HK-2 (cell line): ENCODE data around the gene AHCTF1.

Source experiments
- DNase-seq: peaks from one replicate; pipeline ENCODE4 v3.0.0-alpha.2; 2018; ENCODE audit not compliant: unreplicated experiment

The AHCTF1 gene, protein sequence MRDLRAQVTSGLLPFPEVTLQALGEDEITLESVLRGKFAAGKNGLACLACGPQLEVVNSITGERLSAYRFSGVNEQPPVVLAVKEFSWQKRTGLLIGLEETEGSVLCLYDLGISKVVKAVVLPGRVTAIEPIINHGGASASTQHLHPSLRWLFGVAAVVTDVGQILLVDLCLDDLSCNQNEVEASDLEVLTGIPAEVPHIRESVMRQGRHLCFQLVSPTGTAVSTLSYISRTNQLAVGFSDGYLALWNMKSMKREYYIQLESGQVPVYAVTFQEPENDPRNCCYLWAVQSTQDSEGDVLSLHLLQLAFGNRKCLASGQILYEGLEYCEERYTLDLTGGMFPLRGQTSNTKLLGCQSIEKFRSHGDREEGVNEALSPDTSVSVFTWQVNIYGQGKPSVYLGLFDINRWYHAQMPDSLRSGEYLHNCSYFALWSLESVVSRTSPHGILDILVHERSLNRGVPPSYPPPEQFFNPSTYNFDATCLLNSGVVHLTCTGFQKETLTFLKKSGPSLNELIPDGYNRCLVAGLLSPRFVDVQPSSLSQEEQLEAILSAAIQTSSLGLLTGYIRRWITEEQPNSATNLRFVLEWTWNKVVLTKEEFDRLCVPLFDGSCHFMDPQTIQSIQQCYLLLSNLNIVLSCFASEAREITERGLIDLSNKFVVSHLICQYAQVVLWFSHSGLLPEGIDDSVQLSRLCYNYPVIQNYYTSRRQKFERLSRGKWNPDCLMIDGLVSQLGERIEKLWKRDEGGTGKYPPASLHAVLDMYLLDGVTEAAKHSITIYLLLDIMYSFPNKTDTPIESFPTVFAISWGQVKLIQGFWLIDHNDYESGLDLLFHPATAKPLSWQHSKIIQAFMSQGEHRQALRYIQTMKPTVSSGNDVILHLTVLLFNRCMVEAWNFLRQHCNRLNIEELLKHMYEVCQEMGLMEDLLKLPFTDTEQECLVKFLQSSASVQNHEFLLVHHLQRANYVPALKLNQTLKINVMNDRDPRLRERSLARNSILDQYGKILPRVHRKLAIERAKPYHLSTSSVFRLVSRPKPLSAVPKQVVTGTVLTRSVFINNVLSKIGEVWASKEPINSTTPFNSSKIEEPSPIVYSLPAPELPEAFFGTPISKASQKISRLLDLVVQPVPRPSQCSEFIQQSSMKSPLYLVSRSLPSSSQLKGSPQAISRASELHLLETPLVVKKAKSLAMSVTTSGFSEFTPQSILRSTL (N-terminal part only)

DNA sequence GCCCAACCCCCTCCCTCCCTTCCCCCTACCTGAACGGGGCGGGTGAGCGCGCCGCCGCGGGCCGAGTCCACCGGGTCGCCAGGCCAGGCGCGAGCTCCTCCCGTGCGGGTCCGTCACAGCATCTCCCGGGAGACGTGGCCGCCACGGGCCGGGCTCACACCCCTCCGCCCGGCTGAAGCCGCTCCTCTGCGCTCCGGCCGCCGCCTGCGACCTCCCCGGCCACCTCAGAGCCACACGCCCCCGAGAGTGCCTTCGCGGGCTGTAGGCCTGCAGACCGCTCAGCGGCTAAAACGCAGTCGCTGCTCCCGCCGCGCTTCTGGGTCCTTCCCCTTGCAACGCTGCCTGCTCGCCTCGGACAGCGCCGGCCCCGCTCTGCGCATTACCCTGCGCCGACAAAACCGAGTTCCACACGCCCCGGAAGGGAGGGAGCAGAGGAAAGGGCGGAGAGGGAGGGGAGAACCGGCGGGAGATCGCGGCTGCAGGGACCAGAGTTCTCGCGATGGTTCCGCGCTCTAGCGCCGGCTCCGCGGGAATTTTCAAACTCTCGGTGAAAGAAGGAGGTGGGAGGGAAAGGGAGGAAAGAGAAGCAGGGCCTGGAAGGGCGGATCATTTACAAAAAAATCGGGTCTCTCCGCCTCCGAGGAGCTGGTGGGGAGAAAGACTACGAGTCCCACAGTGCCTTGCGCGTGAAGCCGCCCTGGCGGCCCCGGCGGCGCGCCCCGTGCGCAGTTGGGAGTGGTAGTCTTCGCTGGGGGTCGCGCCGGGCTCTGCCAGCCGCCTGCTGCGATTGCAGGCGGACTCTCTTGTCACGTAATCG, at the start of gene AHCTF1:
AHCTF1 (minus strand) TSS at position 400 of the 817 bp plus-strand sequence. CDS start 13,578 bp downstream, outside the sequence.
- peak; percentile 100 for DNase-seq

DNA sequence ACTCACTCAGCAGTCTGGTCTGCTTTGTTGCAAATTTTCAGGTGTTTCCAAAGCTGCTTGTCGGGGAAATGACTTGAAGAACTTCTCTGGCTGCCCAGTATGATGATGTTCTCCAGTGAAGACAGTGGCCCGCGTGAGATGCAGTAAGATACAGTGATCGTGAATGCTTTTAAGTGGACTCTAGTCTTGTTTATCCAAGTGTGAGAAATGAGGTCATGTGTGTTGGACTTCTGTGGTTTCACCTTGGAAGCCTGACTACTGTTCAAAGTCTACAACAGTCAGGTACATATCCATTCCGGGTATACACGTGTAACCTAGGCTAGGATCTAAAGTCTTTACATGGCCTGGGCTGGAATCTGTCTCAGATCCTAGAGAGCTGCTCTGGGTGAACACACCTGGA, 47.0 kb upstream of the AHCTF1 start:
- no peak for DNase-seq

DNA sequence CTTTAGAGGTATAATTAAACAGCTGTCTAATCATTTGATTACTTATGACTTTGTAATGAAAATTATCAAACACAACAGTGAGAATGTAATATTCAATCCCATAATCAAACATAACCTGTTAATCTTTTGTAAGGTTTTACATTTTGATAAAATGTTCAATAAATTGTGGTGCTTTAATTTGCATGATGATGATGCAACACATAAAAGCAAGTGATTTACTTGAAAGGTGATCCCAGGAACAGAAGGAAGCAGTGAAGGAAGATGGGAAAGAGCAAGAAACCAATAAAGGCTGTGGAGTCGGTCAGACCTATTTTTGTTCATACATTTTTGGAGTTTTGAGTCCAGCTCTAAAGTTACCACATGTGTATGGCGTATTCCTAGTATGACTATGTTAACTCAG, 46.5 kb upstream of the AHCTF1 start:
- no peak for DNase-seq

DNA sequence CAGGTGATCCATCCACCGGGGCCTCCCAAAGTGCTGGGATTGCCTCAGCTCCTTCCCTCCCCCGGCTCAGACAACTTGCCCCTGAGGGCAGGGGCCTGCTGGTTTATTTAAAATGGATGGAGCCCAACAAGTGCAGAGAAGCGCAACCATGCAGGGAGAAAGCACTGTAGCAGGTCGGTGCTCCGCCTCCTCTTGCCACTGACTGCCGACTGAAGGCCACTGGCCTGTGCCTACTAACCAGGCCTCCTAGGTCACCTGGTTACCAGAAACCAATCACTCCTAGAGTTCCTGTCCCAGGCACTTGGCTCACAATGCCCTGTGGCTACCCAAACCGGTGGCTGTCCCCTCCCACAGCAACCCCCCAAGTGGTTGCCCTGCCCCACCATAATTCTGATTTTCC, 40.2 kb upstream of the AHCTF1 start:
- no peak for DNase-seq

DNA sequence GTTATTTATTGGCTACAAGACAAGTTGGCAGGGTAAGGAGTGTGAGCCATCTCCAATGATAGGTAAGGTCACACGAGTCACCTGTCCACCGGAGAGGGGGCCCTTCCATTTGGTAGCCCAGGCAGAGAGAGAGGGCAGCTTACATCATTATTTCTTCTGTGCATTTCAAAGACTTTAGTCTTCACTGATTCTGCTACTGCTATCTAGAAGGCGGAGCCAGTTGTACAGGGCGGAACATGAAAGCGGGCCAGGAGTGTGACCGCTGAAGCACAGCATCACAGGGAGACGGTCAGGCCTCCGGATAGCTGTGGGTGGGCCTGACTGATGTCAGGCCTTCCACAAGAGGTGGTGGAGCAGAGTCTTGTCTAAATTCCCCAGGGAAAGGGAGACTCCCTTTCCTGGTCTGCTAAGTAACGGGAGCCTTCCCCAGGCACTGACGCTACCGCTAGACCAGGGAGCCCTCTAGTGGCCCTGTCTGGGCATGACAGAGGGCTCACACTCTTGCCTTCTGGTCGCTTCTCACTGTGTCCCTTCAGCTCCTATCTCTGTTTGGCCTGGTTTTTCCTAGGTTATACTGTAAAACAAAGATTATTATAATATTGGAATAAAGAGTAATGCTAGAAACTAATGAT, 39.5 kb upstream of the AHCTF1 start:
- no peak for DNase-seq

DNA sequence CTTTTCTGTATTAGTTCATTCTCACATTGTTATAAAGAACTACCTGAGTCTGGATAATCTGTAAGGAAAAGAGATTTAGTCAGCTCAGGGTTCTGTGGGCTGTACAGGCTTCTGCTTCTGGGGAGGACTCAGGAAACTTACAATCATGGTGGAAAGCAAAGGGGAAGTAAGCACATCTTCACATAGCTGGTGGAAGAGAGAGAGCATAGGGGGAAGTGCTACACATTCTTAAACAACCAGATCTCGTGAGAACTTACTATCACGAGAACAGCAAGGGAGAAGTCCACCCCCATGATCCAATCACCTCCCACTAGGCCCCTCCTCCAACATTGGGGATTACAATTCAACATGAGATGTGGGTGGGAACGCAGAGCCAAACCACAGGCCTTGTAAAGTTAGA, 37.9 kb upstream of the AHCTF1 start:
- no peak for DNase-seq

DNA sequence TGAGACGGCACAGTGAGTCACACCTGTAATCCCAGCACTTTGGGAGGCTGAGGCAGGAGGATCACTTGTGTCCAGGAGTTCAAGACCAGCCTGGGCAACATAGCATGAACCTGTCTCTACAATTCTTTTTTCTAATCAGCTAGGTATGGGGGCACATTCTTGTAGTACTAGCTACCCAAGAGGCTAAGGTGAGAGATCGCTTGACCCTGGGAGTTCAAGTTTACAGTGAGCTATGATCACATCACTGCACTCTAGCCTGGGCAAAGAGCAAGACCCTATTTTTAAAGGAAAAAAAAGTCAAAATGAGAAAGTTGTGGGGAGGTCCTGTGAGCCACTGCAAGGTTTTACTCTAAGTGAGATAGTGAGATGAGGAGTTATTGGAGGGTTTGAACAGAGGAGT, 34.8 kb upstream of the AHCTF1 start:
- no peak for DNase-seq

DNA sequence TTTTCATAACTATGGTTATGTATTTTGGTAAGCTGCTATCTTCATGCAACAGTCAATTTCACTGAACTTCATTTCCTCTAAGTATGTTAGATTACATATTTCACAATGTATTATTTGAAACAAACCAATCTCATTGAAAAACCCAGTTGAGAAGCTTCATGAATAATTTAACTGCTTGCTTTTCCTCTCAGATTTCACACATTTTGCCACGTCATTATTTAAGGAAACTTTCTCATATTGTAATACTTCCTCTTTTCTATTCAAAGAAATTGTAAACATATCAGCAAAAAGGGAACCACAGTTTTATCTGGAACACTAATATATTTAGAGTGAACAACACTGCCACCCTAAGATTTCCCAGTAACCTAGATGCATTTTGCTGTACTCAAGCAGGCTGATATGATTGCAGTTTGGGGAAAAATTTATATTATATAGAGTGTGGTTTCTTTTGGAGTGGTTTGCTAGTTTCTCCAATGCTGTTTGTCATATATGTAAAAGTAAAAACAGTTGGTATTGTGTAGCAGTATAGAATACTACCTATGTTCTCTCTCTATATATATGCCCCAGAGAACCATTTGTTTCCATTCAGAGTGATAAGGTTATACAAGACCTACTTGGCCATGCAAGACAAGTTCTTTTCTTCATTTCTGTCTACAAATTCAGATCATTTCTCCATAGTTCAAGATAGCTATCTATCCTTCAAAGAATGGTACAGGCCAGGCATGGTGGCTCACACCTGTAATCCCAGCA, 28.4 kb upstream of the AHCTF1 start:
- no peak for DNase-seq

DNA sequence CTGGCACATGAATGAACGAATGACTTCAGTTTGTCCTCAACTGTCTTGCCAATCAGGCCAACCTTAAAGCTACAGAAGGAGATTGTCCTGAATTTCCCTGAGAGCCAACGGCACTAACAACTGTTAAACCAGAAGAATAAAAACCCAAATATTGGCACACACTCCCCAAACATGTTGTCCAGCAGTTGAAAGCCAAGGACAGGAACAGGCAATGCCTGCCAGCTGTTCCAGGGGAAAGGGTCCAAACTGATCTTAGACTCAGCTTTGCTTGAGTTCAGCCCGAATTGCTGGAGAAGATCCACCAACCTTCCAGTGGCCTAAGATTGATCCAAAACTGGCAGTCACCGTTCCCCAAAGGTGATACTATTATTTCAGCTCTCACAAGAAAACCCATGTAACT, 22.4 kb upstream of the AHCTF1 start:
- DNase-seq: no peak

DNA sequence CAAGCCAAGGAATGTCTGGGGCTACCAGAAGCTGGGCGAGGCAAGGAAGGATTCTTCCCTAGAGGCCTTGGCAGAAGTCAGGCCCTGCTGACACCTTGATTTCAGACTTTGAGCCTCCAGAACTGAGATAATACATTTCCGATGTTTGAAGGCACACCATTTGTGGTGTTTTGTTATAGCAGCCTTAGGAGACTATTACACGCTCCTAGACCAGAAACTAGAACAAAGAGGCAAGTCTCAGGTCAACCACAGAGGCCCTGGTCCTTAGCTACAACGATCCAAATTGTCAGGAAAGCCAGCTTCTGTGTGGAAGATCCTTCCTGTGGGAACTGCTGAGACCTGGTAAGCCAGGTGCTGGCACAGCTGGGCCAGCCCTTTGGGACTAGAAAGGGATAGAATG, 19.7 kb upstream of the AHCTF1 start:
- no peak for DNase-seq

DNA sequence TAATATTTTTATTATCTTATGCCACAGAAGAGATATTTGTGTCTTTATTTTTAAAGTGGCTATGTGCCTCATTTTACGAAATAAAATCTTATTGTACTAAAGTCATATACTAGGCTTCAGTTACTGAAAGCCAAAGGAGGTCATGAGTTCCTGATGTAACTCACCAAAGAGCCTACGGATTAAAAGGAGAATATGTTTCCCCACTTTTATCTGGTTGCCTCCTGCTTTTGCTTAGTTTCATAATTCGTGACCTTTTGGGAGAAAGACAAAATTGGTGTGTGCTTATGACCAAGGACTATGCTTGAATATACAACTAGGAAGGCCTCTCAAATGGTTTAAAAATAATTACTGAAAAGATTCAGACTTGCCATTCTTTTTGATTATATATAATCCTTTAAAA, 18.2 kb upstream of the AHCTF1 start:
- no peak for DNase-seq

DNA sequence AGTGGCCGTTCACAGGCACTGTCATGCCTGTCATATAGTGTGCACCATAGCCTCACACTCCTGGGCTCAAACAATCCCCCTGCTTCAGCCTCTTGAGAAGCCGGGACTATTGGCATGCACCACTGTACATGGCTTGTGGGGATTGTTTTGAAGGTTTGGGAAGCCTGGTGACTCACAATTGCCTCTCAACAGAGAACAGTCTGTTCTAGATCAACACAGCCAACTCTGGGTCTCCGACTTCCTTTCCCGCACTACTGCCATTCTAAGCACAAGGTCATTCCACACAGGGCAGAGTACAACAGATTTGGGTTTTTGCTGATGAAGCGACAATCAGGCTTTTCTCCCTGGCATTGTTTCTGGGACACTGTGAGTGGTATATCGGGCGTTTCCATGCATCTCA, 15.5 kb upstream of the AHCTF1 start:
- DNase-seq: no peak

DNA sequence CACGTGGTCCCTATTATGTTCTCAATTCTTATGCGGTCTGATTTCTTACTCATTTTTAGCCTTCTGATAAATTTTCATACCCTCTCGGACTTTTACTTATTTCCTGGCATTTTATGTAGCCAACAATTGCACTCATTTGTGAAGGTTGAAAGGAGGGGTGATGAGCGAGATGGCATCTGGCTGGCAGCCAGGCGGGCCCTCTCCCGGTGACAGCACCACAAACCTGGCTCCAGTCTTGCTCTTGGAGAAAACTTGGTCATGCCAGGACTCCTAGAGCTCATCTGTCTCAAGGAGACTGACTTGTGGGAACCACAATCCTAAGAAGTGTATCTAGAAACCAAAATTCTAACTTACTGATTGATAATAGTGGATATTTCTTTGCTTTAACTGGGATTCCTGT, 14.6 kb upstream of the AHCTF1 start:
- no peak for DNase-seq

DNA sequence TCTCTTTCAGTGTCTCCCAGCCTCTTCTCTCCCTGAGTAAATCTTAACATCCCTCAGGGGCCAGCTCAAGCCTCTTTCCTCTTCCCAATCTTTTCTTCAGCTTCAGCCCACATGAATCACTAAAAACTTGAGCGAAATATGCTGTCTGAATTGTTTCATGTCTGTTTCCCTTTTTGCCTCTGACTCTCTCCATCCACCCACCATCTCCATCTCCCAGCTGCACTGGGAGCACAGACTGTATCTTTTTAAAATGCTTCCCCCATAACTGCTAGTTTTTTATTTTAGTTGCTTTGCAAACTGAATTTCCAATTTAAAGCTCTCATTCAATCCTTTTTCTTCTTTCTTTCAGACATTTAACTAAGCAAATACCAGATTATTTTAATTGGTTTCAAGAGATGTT, 3.0 kb upstream of the AHCTF1 start:
- DNase-seq: no peak

DNA sequence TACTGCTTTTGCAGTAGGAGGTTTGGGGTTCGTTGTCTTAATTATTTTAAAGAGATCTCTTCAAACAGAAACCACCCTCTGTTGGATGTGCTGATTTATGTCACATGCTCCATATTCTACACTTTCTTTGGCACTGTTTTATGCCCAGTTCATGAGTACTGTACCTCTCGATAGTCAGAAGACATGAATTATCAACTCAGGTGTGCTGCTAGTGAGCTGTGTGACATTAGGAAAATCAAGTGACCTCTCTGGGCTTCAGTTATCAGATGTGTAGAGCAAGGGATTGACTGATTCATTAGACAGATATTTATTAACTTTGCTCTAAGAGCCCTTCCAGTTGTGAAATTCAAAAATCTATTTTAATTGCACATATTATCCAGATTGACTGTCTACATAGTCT, 2.1 kb upstream of the AHCTF1 start:
- no peak for DNase-seq

DNA sequence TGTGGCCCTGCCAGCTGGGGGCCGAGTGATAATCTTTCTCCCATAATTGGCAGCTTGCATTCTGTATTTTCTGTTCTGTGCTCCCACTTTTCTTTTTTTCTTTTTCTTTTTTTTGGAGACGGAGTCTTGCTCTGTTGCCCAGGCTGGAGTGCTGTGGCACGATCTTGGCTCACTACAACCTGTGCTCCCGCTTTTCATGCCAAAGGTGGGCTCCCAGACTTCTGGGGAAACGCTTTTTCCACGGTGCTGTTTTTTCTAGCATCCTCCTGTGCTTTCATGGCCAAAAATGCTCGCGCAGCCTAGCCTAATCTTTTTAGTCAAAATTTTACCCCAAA, 585 bp upstream of the AHCTF1 start:
- DNase-seq: no peak

DNA sequence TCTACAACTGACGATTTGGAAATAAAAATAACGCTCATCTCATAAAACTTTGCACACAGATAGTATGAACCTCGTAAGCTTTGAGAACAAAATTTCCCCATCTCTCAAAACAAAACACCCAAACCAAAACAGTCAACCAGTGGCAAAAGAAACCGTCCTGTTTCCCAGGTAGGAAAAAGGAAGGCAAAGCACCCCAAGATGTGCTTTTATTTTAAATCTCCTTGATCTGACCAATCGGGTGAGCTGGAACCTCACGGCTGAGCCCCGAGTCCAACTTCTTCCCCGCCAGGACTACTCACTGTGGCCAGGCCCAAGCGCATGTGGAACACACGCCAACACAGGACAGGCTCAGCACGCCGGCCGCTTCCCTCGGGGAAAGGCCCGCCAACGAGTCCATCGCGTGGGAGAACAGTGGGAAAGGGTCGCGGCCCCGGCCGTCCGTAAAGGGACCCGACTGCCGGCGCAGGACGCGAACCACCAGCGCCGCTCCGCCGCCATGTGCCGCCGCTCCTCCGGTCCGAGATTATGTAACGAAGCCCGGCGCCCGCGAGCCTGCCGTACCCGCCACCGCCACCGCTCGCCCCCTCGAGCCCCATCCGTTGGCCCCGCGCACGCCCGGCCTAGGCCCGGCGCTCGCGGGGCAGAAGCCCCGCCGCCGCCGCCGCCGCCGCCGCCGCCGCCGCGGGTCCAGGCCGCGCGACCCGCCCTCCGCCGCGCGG, 759 bp downstream of the AHCTF1 start:
- peak; percentile 70 for DNase-seq

DNA sequence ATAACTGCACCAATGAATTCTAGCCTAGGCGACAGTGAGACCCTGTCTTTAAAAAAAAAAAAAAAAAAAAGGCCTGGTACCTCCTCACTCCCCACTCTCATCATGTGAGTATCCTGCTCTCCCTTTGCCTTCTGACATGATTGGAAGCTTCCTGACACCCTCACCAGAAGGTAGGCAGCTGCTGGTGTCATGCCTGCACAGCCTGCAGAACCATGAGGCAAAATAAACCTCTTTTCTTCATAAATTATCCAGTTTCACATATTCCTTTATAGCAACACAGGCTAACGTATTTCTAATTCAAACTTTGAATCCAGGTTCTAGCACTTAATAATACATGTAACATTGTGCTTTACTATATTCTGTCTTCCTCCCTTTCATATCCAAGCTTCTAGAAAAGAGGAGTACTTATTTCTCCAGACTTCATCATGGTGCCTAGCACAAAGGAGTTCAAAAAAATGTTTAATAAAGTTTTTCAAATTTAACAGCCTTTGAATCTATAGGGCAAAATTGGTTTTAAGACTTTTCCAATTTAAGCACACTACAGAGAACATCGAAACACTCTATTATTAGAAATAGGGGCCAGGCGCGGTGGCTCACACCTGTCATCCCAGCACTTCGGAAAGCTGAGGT, 5.6 kb downstream of the AHCTF1 start:
- DNase-seq: no peak

DNA sequence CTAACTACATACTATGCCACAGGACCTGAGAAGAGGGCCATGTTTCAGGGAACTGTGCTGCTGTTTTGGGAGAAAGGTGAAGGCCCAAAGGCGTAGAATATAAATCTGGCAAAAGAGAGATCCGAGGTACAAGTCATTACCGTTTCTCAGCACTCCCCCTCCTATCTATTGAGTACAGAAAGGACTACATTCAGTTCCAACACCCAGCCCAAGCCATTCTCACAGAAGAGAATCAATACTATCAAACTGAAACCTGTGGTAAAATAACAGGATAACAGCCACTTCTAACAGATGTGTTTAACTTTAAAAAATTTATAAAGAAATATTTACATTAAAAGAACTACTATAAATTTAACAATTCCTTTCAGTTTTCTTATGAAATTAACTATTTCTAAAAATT, 7.8 kb downstream of the AHCTF1 start:
- DNase-seq: no peak
